Smooth muscle cell (in vitro differentiated cells): Measurements from ENCODE around the gene EPC2. TPM values are rescaled to one million over a fixed set of nuclear protein-coding genes. Genes with fewer than 3 reads are reported as not detected.

ENCODE experiments used
- DNase-seq: peaks from one replicate; lab custom pipeline; 2025; ENCODE audit not compliant: unreplicated experiment; lab: John Stamatoyannopoulos, UW
- H2AFZ ChIP-seq: fragments of 200-600 bp; sonication (generic); 2 replicates; pipeline ENCODE4 v1.6.0; 2016; ENCODE audit warnings: antibody characterized with exemption, low read depth, mild to moderate bottlenecking
- H3F3A ChIP-seq: fragments of 200-600 bp; sonication (generic); 2 replicates; pipeline ENCODE4 v1.6.0; 2017; ENCODE audit warnings: antibody characterized with exemption, low read depth
- H3K27ac ChIP-seq: fragments of 200-600 bp; sonication (generic); 2 replicates; pipeline ENCODE4 v1.5.1; 2016; ENCODE audit warnings: low read depth, mild to moderate bottlenecking
- H3K27me3 ChIP-seq: fragments of 200-600 bp; sonication (generic); 2 replicates; pipeline ENCODE4 v1.6.1; 2016; ENCODE audit warnings: low read depth, mild to moderate bottlenecking
- H3K36me3 ChIP-seq: fragments of 200-600 bp; sonication (generic); 2 replicates; pipeline ENCODE4 v1.5.1; 2016; ENCODE audit warnings: low read depth
- H3K4me1 ChIP-seq: fragments of 200-600 bp; sonication (generic); 2 replicates; pipeline ENCODE4 v1.5.1; 2016; ENCODE audit warnings: low read depth
- H3K4me2 ChIP-seq: fragments of 200-600 bp; sonication (generic); 2 replicates; pipeline ENCODE4 v1.6.0; 2016; ENCODE audit warnings: mild to moderate bottlenecking
- H3K4me3 ChIP-seq: fragments of 200-600 bp; sonication (generic); 2 replicates; pipeline ENCODE4 v1.5.1; 2016; ENCODE audit warnings: mild to moderate bottlenecking
- H3K79me2 ChIP-seq: fragments of 200-600 bp; sonication (generic); 2 replicates; pipeline ENCODE4 v1.6.0; 2016; ENCODE audit warnings: low read depth, mild to moderate bottlenecking
- H3K9ac ChIP-seq: fragments of 200-600 bp; sonication (generic); 2 replicates; pipeline ENCODE4 v1.6.0; 2016; ENCODE audit warnings: low read depth
- H3K9me3 ChIP-seq: fragments of 200-600 bp; sonication (generic); replicated peaks from 2 replicates; pipeline ENCODE4 v1.5.1; 2016; ENCODE audit warnings: low read depth
- H4K20me1 ChIP-seq: fragments of 200-600 bp; sonication (generic); 2 replicates; pipeline ENCODE4 v1.6.0; 2016; ENCODE audit warnings: low read depth
- CTCF ChIP-seq: fragments of 200-600 bp; sonication (generic); IDR thresholded peaks from 2 replicates; pipeline ENCODE4 v1.5.1; 2017; ENCODE audit warnings: borderline replicate concordance, mild to moderate bottlenecking, antibody characterized with exemption; ENCODE audit not compliant: insufficient read depth, poor library complexity, severe bottlenecking
- WGBS: methylation state at CpG from one replicate; pipeline ENCODE4 v1.1.7; 2016; ENCODE audit warnings: low lambda C conversion rate; 5-methylcytosine and 5-hydroxymethylcytosine counted together
- polyA plus RNA-seq: library from polyadenylated mRNA; unstranded; fragments of >200 nt; fragmentation: Nextera tagmentation; extraction: Ambion mirVana; gene quantifications from 2 replicates; pipeline ENCODE4 v1.2.1, GENCODE V29; 2016
- total RNA-seq: library from RNA; depleted of rRNA; stranded (reverse); fragments of >200 nt; gene quantifications from 2 replicates; pipeline ENCODE4 v1.2.3, GENCODE V29; 2014

EPC2 gene
- total and polyA plus RNA-seq, 2 experiments from 2014 or later: 2.7 to 26.7 TPM

GRCh38 chr2:148817210-148817708, 172.7 kb downstream of the EPC2 start:
- Histone ChIP-seq H3K79me2 (no peaks in the 10 kb centered on the region), H3K4me1 (peaks cover 4% of the 10 kb centered on the region), H3K9me3 (no peaks in the 10 kb centered on the region), H3F3A (no peaks in the 10 kb centered on the region), H3K4me2 (peak overlapping the region; percentile 85), H2AFZ (peak overlapping the region; percentile 84), H3K27me3 (no peaks in the 10 kb centered on the region), H3K36me3 (no peaks in the 10 kb centered on the region), H3K9ac (no peak overlapping the region), H3K27ac (peak overlapping the region; percentile 37), H3K4me3 (peak overlapping the region; percentile 41), H4K20me1 (no peaks in the 10 kb centered on the region)
- DNase-seq: peak; percentile 9
- WGBS: 9% methylated on average over 8 of the region's 8 CpGs
- no peak for TF ChIP-seq CTCF

GRCh38 chr2:148819019-148819585, 174.6 kb downstream of the EPC2 start:
- no peaks in the 10 kb centered on the region for H3K27me3 ChIP-seq
- no peak for TF ChIP-seq CTCF
- no peaks in the 10 kb centered on the region for H3K79me2 ChIP-seq
- no peaks in the 10 kb centered on the region for H3K9me3 ChIP-seq
- no peak overlapping the region for H3K4me3 ChIP-seq
- no peaks in the 10 kb centered on the region for H3F3A ChIP-seq
- DNase-seq: no peak
- no peak overlapping the region for H3K9ac ChIP-seq
- H2AFZ ChIP-seq: no peak overlapping the region
- no peaks in the 10 kb centered on the region for H3K36me3 ChIP-seq
- H4K20me1 ChIP-seq: no peaks in the 10 kb centered on the region
- H3K27ac ChIP-seq: no peak overlapping the region
- H3K4me1 ChIP-seq: peaks cover 4% of the 10 kb centered on the region
- 81% methylated on average over 4 of the region's 4 CpGs for WGBS
- H3K4me2 ChIP-seq: no peak overlapping the region

DNA sequence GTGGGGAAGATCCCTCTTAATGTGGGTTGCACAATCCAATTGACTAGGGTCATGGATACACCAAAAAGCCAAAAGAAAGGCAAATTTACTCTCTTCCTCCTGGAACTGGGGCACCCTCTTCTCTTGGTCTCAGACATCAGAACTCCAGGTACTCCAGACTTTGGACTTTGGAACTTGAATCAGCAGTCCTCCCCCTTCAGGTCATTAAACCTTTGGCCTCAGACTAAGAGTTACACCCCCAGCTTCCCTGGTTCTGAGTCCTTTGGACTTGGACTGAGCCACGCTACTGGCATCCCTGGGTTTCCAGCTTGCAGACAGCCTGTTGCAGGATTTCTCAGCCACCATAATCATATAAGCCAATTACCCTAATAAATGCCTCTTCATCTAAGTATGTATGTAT, 179.6 kb downstream of the EPC2 start:
- H3K36me3 ChIP-seq: no peaks in the 10 kb centered on the region
- H3K27ac ChIP-seq: no peak overlapping the region
- H3K4me2 ChIP-seq: no peak overlapping the region
- no peak overlapping the region for H2AFZ ChIP-seq
- TF ChIP-seq CTCF: no peak
- no peaks in the 10 kb centered on the region for H3F3A ChIP-seq
- no peaks in the 10 kb centered on the region for H3K9me3 ChIP-seq
- no peak for DNase-seq
- no peaks in the 10 kb centered on the region for H3K4me1 ChIP-seq
- no peak overlapping the region for H3K9ac ChIP-seq
- H4K20me1 ChIP-seq: no peaks in the 10 kb centered on the region
- H3K4me3 ChIP-seq: no peak overlapping the region
- H3K27me3 ChIP-seq: no peaks in the 10 kb centered on the region
- H3K79me2 ChIP-seq: no peaks in the 10 kb centered on the region
- 100% methylated on average over 1 of the region's 1 CpG for WGBS

- no peak for DNase-seq
- no peak overlapping the region for H3K4me2 ChIP-seq
- H3K4me1 ChIP-seq: no peaks in the 10 kb centered on the region
- no peak overlapping the region for H3K4me3 ChIP-seq
- no peaks in the 10 kb centered on the region for H3K27me3 ChIP-seq
- no peaks in the 10 kb centered on the region for H4K20me1 ChIP-seq
- no peak overlapping the region for H3K9ac ChIP-seq
- no peak overlapping the region for H3K27ac ChIP-seq
- no peaks in the 10 kb centered on the region for H3K9me3 ChIP-seq
- no peak overlapping the region for H2AFZ ChIP-seq
- H3K36me3 ChIP-seq: no peaks in the 10 kb centered on the region
- H3K79me2 ChIP-seq: no peaks in the 10 kb centered on the region
- no peak for TF ChIP-seq CTCF
- H3F3A ChIP-seq: no peaks in the 10 kb centered on the region
Observed at GRCh38 chr2:148826791-148827190, 182.2 kb downstream of the EPC2 start.
